ENCODE results near the gene NUP133.
A peak's percentile ranks its signal among the peaks of the same experiment; 100 is the strongest.
"Not testable (repeated sequence)": the region's sequence is repeated elsewhere in the genome, so short reads cannot be mapped to it uniquely, and the experiment has no call there.

The NUP133 gene

GRCh38 chr1:229514578-229515275 is 6.6 kb upstream of the NUP133 start:
- ChIA-PET POLR2A (ENCODE audit: low non-redundant PET) (no interaction called here), CTCF (interaction anchor here (0.5 to 1.3 kb wide), 12 partner anchors 13 to 858 kb away, joined by 3 to 7 read pairs (median 4); no protein-coding TSS in a partner anchor)
- H3K27ac ChIP-seq: no peak overlapping the region
- TF ChIP-seq CTCF (conservative IDR thresholded peaks at IDR 0.05; ENCODE audit: low read depth): peak; percentile 88
- peak; percentile 54 for DNase-seq (ENCODE audit: low spot score)

GRCh38 chr1:229511625-229512024 is 3.5 kb upstream of the NUP133 start:
- POLR2A ChIA-PET (ENCODE audit: low non-redundant PET); DNase-seq (ENCODE audit: low spot score): not testable (repeated sequence)

GRCh38 chr1:229511201-229511600 is 3.1 kb upstream of the NUP133 start:
- H3K27ac ChIP-seq; CTCF ChIA-PET; DNase-seq (ENCODE audit: low spot score); POLR2A ChIA-PET (ENCODE audit: low non-redundant PET): not testable (repeated sequence)

More at GRCh38 chr1:229511625-229512024, 3.5 kb upstream of the NUP133 start:
- H3K27ac ChIP-seq, CTCF ChIA-PET: not testable (repeated sequence)

GRCh38 chr1:229509576-229509975 is 1.4 kb upstream of the NUP133 start:
- POLR2A ChIA-PET (ENCODE audit: low non-redundant PET): no interaction called here
- no peak for TF ChIP-seq CTCF (conservative IDR thresholded peaks at IDR 0.05; ENCODE audit: low read depth)
- H3K27ac ChIP-seq: no peak overlapping the region
- DNase-seq (ENCODE audit: low spot score): no peak
- CTCF ChIA-PET: interaction anchor here (0.6 kb wide), 1 partner anchor 55 kb away, joined by 3 read pairs; no protein-coding TSS in a partner anchor

GRCh38 chr1:229508823-229509337 is 739 bp upstream of the NUP133 start:
- ChIA-PET CTCF (interaction anchor here (0.6 kb wide), 2 partner anchors 54 to 62 kb away, joined by 3 read pairs; no protein-coding TSS in a partner anchor), POLR2A (ENCODE audit: low non-redundant PET) (interaction anchor here (0.5 to 0.6 kb wide), 2 partner anchors 501 to 1466 kb away, joined by 3 to 4 read pairs; no protein-coding TSS in a partner anchor)
- DNase-seq (ENCODE audit: low spot score): no peak
- no peak for TF ChIP-seq CTCF (conservative IDR thresholded peaks at IDR 0.05; ENCODE audit: low read depth)
- peak overlapping the region; percentile 91 for H3K27ac ChIP-seq

- ChIA-PET POLR2A (ENCODE audit: low non-redundant PET) (no interaction called here), CTCF (no interaction called here)
- no peak for TF ChIP-seq CTCF (conservative IDR thresholded peaks at IDR 0.05; ENCODE audit: low read depth)
- peak overlapping the region; percentile 91 for H3K27ac ChIP-seq
- DNase-seq (ENCODE audit: low spot score): no peak
These were observed 639 bp downstream of the NUP133 start for GRCh38 chr1:229507502-229507901.

GRCh38 chr1:229506633-229507032 is 1.5 kb downstream of the NUP133 start:
- H3K27ac ChIP-seq: no peak overlapping the region
- CTCF ChIA-PET: no interaction called here
- DNase-seq (ENCODE audit: low spot score): no peak
- no peak for TF ChIP-seq CTCF (conservative IDR thresholded peaks at IDR 0.05; ENCODE audit: low read depth)
- POLR2A ChIA-PET (ENCODE audit: low non-redundant PET): interaction anchor here (0.6 kb wide), 1 partner anchor 87 kb away, joined by 4 read pairs; no protein-coding TSS in a partner anchor
